H9 (cell line): ENCODE measurements around the gene ACOXL. TPM values are rescaled to one million over a fixed set of nuclear protein-coding genes. Genes with fewer than 3 reads are reported as not detected.

Source experiments
- DNase-seq: peaks from one replicate; pipeline ENCODE4 v3.0.0-alpha.2; 2017
- H2AFZ ChIP-seq: one replicate; pipeline ENCODE4 v1.6.1; 2013; ENCODE audit warnings: mild to moderate bottlenecking, low read length, control low read depth, moderate library complexity
- H2AK5ac ChIP-seq: 2 replicates; pipeline ENCODE4 v1.6.1; 2013; ENCODE audit warnings: low read length, control low read depth, mixed read lengths; ENCODE audit not compliant: insufficient read length
- H2BK120ac ChIP-seq: one replicate; pipeline ENCODE4 v1.6.1; 2013; ENCODE audit warnings: low read depth, mild to moderate bottlenecking, low read length, control low read depth, inconsistent platforms; ENCODE audit not compliant: poor library complexity, severe bottlenecking
- H2BK12ac ChIP-seq: 2 replicates; pipeline ENCODE4 v1.6.1; 2013; ENCODE audit warnings: low read length, control low read depth, mixed read lengths, low read depth; ENCODE audit not compliant: insufficient read length
- H2BK15ac ChIP-seq: 2 replicates; pipeline ENCODE4 v1.6.1; 2013; ENCODE audit warnings: low read depth, low read length, control low read depth
- H2BK20ac ChIP-seq: one replicate; pipeline ENCODE4 v1.6.1; 2013; ENCODE audit warnings: low read depth, mild to moderate bottlenecking, low read length, control low read depth, inconsistent platforms; ENCODE audit not compliant: poor library complexity, severe bottlenecking
- H2BK5ac ChIP-seq: 2 replicates; pipeline ENCODE4 v1.6.1; 2013; ENCODE audit warnings: low read length, control low read depth, mixed read lengths; ENCODE audit not compliant: insufficient read length
- H3K14ac ChIP-seq: 2 replicates; pipeline ENCODE4 v1.6.1; 2013; ENCODE audit warnings: low read length, control low read depth; ENCODE audit not compliant: insufficient read depth
- H3K18ac ChIP-seq: 2 replicates; pipeline ENCODE4 v1.6.1; 2013; ENCODE audit warnings: low read depth, mild to moderate bottlenecking, mixed read lengths, low read length, control low read depth; ENCODE audit not compliant: insufficient read length
- H3K23ac ChIP-seq: 2 replicates; pipeline ENCODE4 v1.6.1; 2013; ENCODE audit warnings: low read length, control low read depth, mixed read lengths, low read depth; ENCODE audit not compliant: insufficient read length
- H3K23me2 ChIP-seq: 2 replicates; pipeline ENCODE4 v1.6.1; 2013; ENCODE audit warnings: low read depth, mild to moderate bottlenecking, mixed read lengths, low read length, control low read depth; ENCODE audit not compliant: insufficient read length, poor library complexity, severe bottlenecking
- H3K27ac ChIP-seq: 2 replicates; pipeline ENCODE4 v1.5.1; 2013; ENCODE audit warnings: low read length, control low read depth, mixed read lengths, low read depth; ENCODE audit not compliant: insufficient read length
- H3K27me3 ChIP-seq: 2 replicates; pipeline ENCODE4 v1.6.1; 2013; ENCODE audit warnings: low read length, control low read depth, inconsistent platforms; ENCODE audit not compliant: insufficient read depth
- H3K4ac ChIP-seq: 2 replicates; pipeline ENCODE4 v1.6.1; 2013; ENCODE audit warnings: low read depth, mild to moderate bottlenecking, control low read depth, inconsistent platforms, low read length, moderate library complexity
- H3K4me1 ChIP-seq: 2 replicates; pipeline ENCODE4 v1.6.1; 2013; ENCODE audit warnings: low read length, control low read depth, inconsistent platforms; ENCODE audit not compliant: insufficient read depth
- H3K4me2 ChIP-seq: 2 replicates; pipeline ENCODE4 v1.6.1; 2013; ENCODE audit warnings: low read length, control low read depth, mixed read lengths; ENCODE audit not compliant: insufficient read length, insufficient read depth
- H3K56ac ChIP-seq: 2 replicates; pipeline ENCODE4 v1.6.1; 2013; ENCODE audit warnings: low read depth, mild to moderate bottlenecking, mixed read lengths, low read length, control low read depth; ENCODE audit not compliant: insufficient read length
- H3K79me1 ChIP-seq: 2 replicates; pipeline ENCODE4 v1.6.1; 2013; ENCODE audit warnings: low read depth, mild to moderate bottlenecking, moderate library complexity, low read length, control low read depth, inconsistent platforms; ENCODE audit not compliant: insufficient read depth, poor library complexity, severe bottlenecking
- H3K79me2 ChIP-seq: 2 replicates; pipeline ENCODE4 v1.6.1; 2013; ENCODE audit warnings: low read length, control low read depth, inconsistent platforms; ENCODE audit not compliant: insufficient read depth
- H3K9ac ChIP-seq: 2 replicates; pipeline ENCODE4 v1.6.1; 2013; ENCODE audit warnings: low read length, control low read depth, mixed read lengths; ENCODE audit not compliant: insufficient read length; ENCODE audit errors: extremely low read depth
- H3K9me3 ChIP-seq: one replicate; pipeline ENCODE4 v1.6.1; 2013; ENCODE audit warnings: low read depth, low read length, inconsistent platforms; ENCODE audit not compliant: control insufficient read depth
- H3T11ph ChIP-seq: one replicate; pipeline ENCODE4 v1.6.1; 2013; ENCODE audit warnings: mild to moderate bottlenecking, low read length, control low read depth, inconsistent platforms
- H4K20me1 ChIP-seq: one replicate; pipeline ENCODE4 v1.6.1; 2013; ENCODE audit not compliant: control insufficient read depth, insufficient read length, insufficient read depth
- H4K5ac ChIP-seq: 2 replicates; pipeline ENCODE4 v1.6.1; 2013; ENCODE audit warnings: low read depth, mild to moderate bottlenecking, mixed read lengths, low read length, control low read depth; ENCODE audit not compliant: insufficient read length
- H4K8ac ChIP-seq: replicated peaks from 2 replicates; pipeline ENCODE4 v1.6.1; 2013; ENCODE audit warnings: low read length, control low read depth, mixed read lengths, low read depth; ENCODE audit not compliant: insufficient read length
- H4K91ac ChIP-seq: 2 replicates; pipeline ENCODE4 v1.6.1; 2013; ENCODE audit warnings: low read depth, mild to moderate bottlenecking, moderate library complexity, mixed read lengths, low read length, control low read depth; ENCODE audit not compliant: insufficient read length
- H3K27ac Mint-ChIP-seq, 3 experiments: 2 replicates in 2 of 3; 3 replicates in 1 of 3; pipeline ENCODE4 v1.8.0; 2020 to 2021; ENCODE audit warnings: mixed read lengths in 3 of 3, mild to moderate bottlenecking in 1 of 3, moderate library complexity in 1 of 3
- H3K27me3 Mint-ChIP-seq: 2 replicates; pipeline ENCODE4 v1.8.0; 2021; ENCODE audit warnings: low read depth, mild to moderate bottlenecking, moderate library complexity, mixed read lengths
- H3K36me3 Mint-ChIP-seq, 3 experiments: 2 replicates in 2 of 3; 3 replicates in 1 of 3; pipeline ENCODE4 v1.8.0; 2020 to 2021; ENCODE audit warnings: low read depth in 3 of 3, mixed read lengths in 3 of 3; ENCODE audit not compliant: insufficient read depth in 1 of 3
- H3K4me1 Mint-ChIP-seq, 2 experiments: 2 replicates each; pipeline ENCODE4 v1.8.0; 2020; ENCODE audit warnings: mixed read lengths in 2 of 2
- H3K4me3 Mint-ChIP-seq, 2 experiments: 2 replicates in 1 of 2; 3 replicates in 1 of 2; pipeline ENCODE4 v1.8.0; 2020 to 2021; ENCODE audit warnings: mild to moderate bottlenecking in 2 of 2, mixed read lengths in 2 of 2, moderate library complexity in 1 of 2
- H3K9me3 Mint-ChIP-seq, 2 experiments: 2 replicates in 1 of 2; 3 replicates in 1 of 2; pipeline ENCODE4 v1.8.0; 2020; ENCODE audit warnings: mild to moderate bottlenecking in 2 of 2, mixed read lengths in 2 of 2, moderate library complexity in 1 of 2
- CTCF ChIP-seq: fragments of 200-600 bp; sonication (generic); conservative IDR thresholded peaks from 3 replicates; pipeline ENCODE4 v1.8.0; 2021; ENCODE audit warnings: antibody characterized with exemption, mild to moderate bottlenecking
- WGBS: extraction: QIAGEN DNeasy Blood & Tissue Kit; methylation state at CpG from one replicate; pipeline ENCODE4 v1.1.7; 2013; ENCODE audit warnings: missing lambda C conversion rate, low lambda C conversion rate, mixed read lengths; ENCODE audit not compliant: insufficient read length; ENCODE audit errors: extremely low coverage; 5-methylcytosine and 5-hydroxymethylcytosine counted together
- total RNA-seq: library from RNA; stranded (reverse); gene quantifications from 2 replicates; pipeline ENCODE4 v1.2.1, GENCODE V29; 2021

The ACOXL gene
- total RNA-seq, 1 experiment from 2014 or later = 37.6 TPM

GRCh38 chr2:111034146-111034545 is 301.8 kb downstream of the ACOXL start:
- H3K4me3 Mint-ChIP-seq = no peak overlapping the region
- no peak overlapping the region for H3K14ac ChIP-seq
- WGBS = no CpG with 5 or more reads among the region's 4 CpGs
- DNase-seq = no peak
- H2BK20ac ChIP-seq = no peak overlapping the region
- no peak overlapping the region for H2BK5ac ChIP-seq
- H3K36me3 Mint-ChIP-seq = peaks cover 0 to 23% (median 13%) of the 10 kb centered on the region in 3 experiments; a peak in 4 of 7 replicates
- no peaks in the 10 kb centered on the region for H3K79me2 ChIP-seq
- H3K18ac ChIP-seq = no peak overlapping the region
- no peak overlapping the region for H3K4me2 ChIP-seq
- no peaks in the 10 kb centered on the region for H3K9me3 Mint-ChIP-seq
- H3K4me1 ChIP-seq = peaks cover 5% of the 10 kb centered on the region; the same call in 1 of the 2 replicates
- no peak overlapping the region for H2AFZ ChIP-seq
- H2BK15ac ChIP-seq = no peak overlapping the region
- no peak overlapping the region for H4K5ac ChIP-seq
- H3K27me3 Mint-ChIP-seq = no peaks in the 10 kb centered on the region
- no peaks in the 10 kb centered on the region for H4K20me1 ChIP-seq
- H4K91ac ChIP-seq = no peak overlapping the region
- H4K8ac ChIP-seq = no peak overlapping the region
- no peak overlapping the region for H3K27ac Mint-ChIP-seq
- no peak overlapping the region for H3K56ac ChIP-seq
- H2AK5ac ChIP-seq = no peak overlapping the region
- no peak overlapping the region for H2BK12ac ChIP-seq
- H3K9me3 ChIP-seq = no peaks in the 10 kb centered on the region
- H3K4ac ChIP-seq = no peak overlapping the region
- H3K27ac ChIP-seq = no peak overlapping the region
- no peak overlapping the region for H3K9ac ChIP-seq
- no peak overlapping the region for H3T11ph ChIP-seq
- H3K79me1 ChIP-seq = no peaks in the 10 kb centered on the region
- H3K27me3 ChIP-seq = no peaks in the 10 kb centered on the region
- no peak overlapping the region for H3K23ac ChIP-seq
- H3K4me1 Mint-ChIP-seq = peaks cover 17 to 19% of the 10 kb centered on the region in 2 experiments
- H3K23me2 ChIP-seq = no peaks in the 10 kb centered on the region
- no peak overlapping the region for H2BK120ac ChIP-seq
- TF ChIP-seq CTCF = no peak
